Measurements from ENCODE around the gene WFS1.

DNA sequence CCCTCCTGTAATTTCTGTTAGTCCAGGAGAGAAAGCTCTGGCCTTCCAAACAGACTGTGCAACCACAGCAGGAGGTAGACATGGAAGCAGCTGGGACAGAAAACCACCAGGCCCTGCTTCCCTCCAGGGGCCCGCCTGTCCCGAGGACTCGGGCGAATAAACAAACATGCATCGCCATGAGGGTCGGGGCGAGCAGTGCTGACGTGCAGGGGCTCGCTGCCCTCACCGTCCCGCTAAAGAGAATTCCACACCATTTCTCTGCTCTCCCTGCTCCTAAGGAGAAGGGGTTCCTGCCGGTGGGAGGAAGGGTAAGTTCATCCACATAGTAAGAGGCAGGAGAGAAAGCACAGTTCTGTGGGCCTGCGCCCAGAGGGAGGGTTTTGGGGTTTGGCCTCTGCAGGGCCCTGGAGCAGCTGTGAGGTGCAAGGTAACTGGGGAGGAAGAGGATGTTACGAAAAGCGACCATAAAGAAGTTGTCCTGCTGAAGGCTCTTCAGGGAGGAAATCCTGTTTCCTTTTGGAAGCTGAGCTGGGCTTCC is 54.9 kb downstream of the WFS1 start:
- TF ChIP-seq, protein P1, sequence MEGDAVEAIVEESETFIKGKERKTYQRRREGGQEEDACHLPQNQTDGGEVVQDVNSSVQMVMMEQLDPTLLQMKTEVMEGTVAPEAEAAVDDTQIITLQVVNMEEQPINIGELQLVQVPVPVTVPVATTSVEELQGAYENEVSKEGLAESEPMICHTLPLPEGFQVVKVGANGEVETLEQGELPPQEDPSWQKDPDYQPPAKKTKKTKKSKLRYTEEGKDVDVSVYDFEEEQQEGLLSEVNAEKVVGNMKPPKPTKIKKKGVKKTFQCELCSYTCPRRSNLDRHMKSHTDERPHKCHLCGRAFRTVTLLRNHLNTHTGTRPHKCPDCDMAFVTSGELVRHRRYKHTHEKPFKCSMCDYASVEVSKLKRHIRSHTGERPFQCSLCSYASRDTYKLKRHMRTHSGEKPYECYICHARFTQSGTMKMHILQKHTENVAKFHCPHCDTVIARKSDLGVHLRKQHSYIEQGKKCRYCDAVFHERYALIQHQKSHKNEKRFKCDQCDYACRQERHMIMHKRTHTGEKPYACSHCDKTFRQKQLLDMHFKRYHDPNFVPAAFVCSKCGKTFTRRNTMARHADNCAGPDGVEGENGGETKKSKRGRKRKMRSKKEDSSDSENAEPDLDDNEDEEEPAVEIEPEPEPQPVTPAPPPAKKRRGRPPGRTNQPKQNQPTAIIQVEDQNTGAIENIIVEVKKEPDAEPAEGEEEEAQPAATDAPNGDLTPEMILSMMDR (IDR thresholded peaks at IDR 0.05; ENCODE audit: low read length), result no peak
- TF ChIP-seq EZH2 (optimal IDR thresholded peaks at IDR 0.05; ENCODE audit: low read depth, low read length), result no peak
